GM18502 (cell line): ENCODE data around the gene CISD3.

Experiments
- ATAC-seq: cut with Tn5 transposase; IDR thresholded peaks from one replicate; pipeline ENCODE4 v1.9.1; 2021; ENCODE audit warnings: mild to moderate bottlenecking; ENCODE audit not compliant: unreplicated experiment, poor library complexity

Gene CISD3

GRCh38 chr17:38741921-38742410, 11.8 kb downstream of the CISD3 start:
- no peak for ATAC-seq

GRCh38 chr17:38742411-38743308, 12.5 kb downstream of the CISD3 start:
- no peak for ATAC-seq

- no peak for ATAC-seq
These were observed 13.5 kb downstream of the CISD3 start for GRCh38 chr17:38743556-38744171.

GRCh38 chr17:38745545-38745944, 15.4 kb downstream of the CISD3 start:
- no peak for ATAC-seq

GRCh38 chr17:38746004-38746848, 16.1 kb downstream of the CISD3 start:
- ATAC-seq: no peak

GRCh38 chr17:38746849-38747462, 16.8 kb downstream of the CISD3 start:
- no peak for ATAC-seq

GRCh38 chr17:38747463-38748148, 17.5 kb downstream of the CISD3 start:
- ATAC-seq: no peak

- no peak for ATAC-seq
These were observed 18.2 kb downstream of the CISD3 start, which contains the start of gene PCGF2 for GRCh38 chr17:38748149-38748891. TSS of gene PCGF2 (minus strand) at chr17:38748336. CDS start at chr17:38740402, 7,934 bp downstream.

- ATAC-seq: no peak
These were observed 18.7 kb downstream of the CISD3 start for GRCh38 chr17:38748892-38749222.

GRCh38 chr17:38749223-38750043, 19.3 kb downstream of the CISD3 start:
- no peak for ATAC-seq

GRCh38 chr17:38750044-38750311, 19.8 kb downstream of the CISD3 start:
- ATAC-seq: no peak

GRCh38 chr17:38750312-38751121, 20.4 kb downstream of the CISD3 start:
- no peak for ATAC-seq

GRCh38 chr17:38751144-38751807, 21.1 kb downstream of the CISD3 start:
- no peak for ATAC-seq

- ATAC-seq: peak; percentile 27
These were observed 21.7 kb downstream of the CISD3 start for GRCh38 chr17:38751808-38752307.

GRCh38 chr17:38752308-38753070, 22.3 kb downstream of the CISD3 start, which contains the start of gene PSMB3:
TSS of gene PSMB3 (plus strand) at chr17:38752741. CDS start at chr17:38752827, 86 bp downstream.
- ATAC-seq: peak; percentile 73

GRCh38 chr17:38753071-38753506, 22.9 kb downstream of the CISD3 start:
- ATAC-seq: no peak
